Hepatocyte (in vitro differentiated cells): Measurements from ENCODE around the gene DPT.

ENCODE experiments used
- CTCF ChIP-seq: fragments of 200-600 bp; sonication (generic); IDR thresholded peaks from 2 replicates; pipeline ENCODE4 v1.5.1; 2016; ENCODE audit warnings: antibody characterized with exemption, mild to moderate bottlenecking; ENCODE audit not compliant: poor library complexity
- EZH2 ChIP-seq: fragments of 200-600 bp; sonication (generic); IDR thresholded peaks from 2 replicates; pipeline ENCODE4 v1.6.1; 2016; ENCODE audit warnings: antibody characterized with exemption, mild to moderate bottlenecking, borderline replicate concordance

DNA sequence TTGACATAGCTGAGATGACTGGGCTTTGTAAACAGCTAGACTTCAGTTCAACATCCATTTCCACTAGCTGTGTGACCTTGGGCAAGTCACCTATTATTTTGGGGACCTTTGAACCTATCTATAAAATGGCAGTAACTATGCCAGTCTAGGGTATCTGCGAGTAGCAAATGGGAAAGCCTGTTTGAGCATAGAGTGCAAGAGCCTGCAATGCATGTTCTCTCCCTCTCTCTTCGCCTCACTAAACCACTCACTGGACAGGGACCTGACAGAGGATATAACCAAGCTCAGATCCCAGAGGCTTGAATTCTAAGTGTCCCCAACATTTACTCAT is 39.7 kb downstream of the DPT start:
- no peak for TF ChIP-seq CTCF
- TF ChIP-seq EZH2 = no peak
